Activated CD4-positive, alpha-beta T cell treated with anti-CD3 and anti-CD28 coated beads, Interleukin-2, amount 10 ng/mL, durations not matched to agents 7 days and 5 days (primary cell): ENCODE data around the gene EHMT2. TPM values are rescaled to one million over a fixed set of nuclear protein-coding genes. Genes with fewer than 3 reads are reported as not detected.
"Not testable (repeated sequence)": the region's sequence is repeated elsewhere in the genome, so short reads cannot be mapped to it uniquely, and the experiment has no call there.

Source experiments
- CTCF ChIA-PET: fragments of 350-600 bp; sonication (Branson Sonifier 250); formaldehyde crosslinking; loops from one replicate; lab custom pipeline; 2021; ENCODE audit warnings: antibody characterized with exemption; lab: Charles Lee
- POLR2A ChIA-PET: fragments of 350-600 bp; sonication (Branson Sonifier 250); formaldehyde crosslinking; loops from one replicate; lab custom pipeline; 2021; ENCODE audit warnings: antibody characterized with exemption; lab: Charles Lee
- DNase-seq: peaks from one replicate; pipeline ENCODE4 v3.0.0-alpha.2; 2020
- H3K27ac Mint-ChIP-seq: one replicate; pipeline ENCODE4 v1.8.0; 2021; ENCODE audit warnings: mild to moderate bottlenecking, moderate library complexity, mixed read lengths
- H3K27me3 Mint-ChIP-seq: one replicate; pipeline ENCODE4 v1.8.0; 2021; ENCODE audit warnings: mixed read lengths
- H3K36me3 Mint-ChIP-seq: one replicate; pipeline ENCODE4 v1.8.0; 2021; ENCODE audit warnings: low read depth, mixed read lengths
- H3K4me1 Mint-ChIP-seq: one replicate; pipeline ENCODE4 v1.8.0; 2021; ENCODE audit warnings: mixed read lengths
- H3K4me3 Mint-ChIP-seq: one replicate; pipeline ENCODE4 v1.8.0; 2021; ENCODE audit warnings: mild to moderate bottlenecking, moderate library complexity, mixed read lengths
- H3K9me3 Mint-ChIP-seq: one replicate; pipeline ENCODE4 v1.8.0; 2021; ENCODE audit warnings: mixed read lengths
- total RNA-seq, 2 experiments: library from RNA; stranded (reverse); gene quantifications; one replicate each; pipeline ENCODE4 v1.2.3, GENCODE V29; 2021

Gene EHMT2
- total RNA-seq, 2 experiments from 2014 or later, result 70.4 to 71.6 TPM

DNA sequence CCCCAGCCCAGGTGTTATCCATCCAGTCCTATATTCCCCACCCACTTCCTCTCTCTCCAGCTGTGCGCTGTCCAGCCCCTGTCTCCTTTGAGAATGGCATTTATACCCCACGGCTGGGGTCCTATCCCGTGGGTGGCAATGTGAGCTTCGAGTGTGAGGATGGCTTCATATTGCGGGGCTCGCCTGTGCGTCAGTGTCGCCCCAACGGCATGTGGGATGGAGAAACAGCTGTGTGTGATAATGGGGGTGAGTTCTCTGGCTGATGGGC is 31.1 kb upstream of the EHMT2 start:
- Mint-ChIP-seq H3K27me3 (no peaks in the 10 kb centered on the region), H3K27ac (no peak overlapping the region), H3K4me1 (no peaks in the 10 kb centered on the region), H3K36me3 (no peaks in the 10 kb centered on the region), H3K9me3 (no peaks in the 10 kb centered on the region), H3K4me3 (no peak overlapping the region)
- POLR2A ChIA-PET, result no interaction called here
- CTCF ChIA-PET, result no interaction called here
- no peak for DNase-seq

DNA sequence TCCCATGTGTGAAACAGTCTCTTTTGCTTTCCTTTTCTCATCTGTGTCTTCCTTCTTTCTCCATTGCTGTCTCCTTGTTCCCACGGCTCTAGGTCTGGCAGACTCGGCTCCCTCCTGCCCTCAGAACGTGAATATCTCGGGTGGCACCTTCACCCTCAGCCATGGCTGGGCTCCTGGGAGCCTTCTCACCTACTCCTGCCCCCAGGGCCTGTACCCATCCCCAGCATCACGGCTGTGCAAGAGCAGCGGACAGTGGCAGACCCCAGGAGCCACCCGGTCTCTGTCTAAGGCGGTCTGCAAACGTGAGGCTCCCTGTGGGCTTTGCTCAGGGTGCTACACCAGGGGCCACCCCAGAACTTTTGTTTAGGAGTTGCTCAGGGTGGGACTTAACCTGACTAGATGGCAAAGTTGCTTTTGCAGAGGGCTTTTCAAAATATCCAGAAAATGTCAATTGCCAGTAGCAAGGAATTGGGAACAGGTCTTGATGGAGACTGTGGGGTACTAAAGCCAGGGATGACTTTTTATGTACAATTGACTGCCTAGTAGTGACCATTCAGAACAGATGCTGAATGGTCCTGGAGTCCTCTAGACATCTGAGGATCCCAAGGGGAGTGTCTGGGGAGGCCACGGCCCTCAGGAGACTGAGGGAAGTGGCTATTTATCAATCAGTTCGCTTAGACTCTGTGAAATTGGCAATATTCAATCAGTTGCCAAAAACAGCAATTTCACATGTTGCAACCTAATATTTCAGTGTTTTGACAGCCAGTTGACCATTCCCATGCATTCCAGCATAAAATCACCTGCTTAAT is 30.6 kb upstream of the EHMT2 start:
- no peaks in the 10 kb centered on the region for H3K27me3 Mint-ChIP-seq
- CTCF ChIA-PET, result no interaction called here
- POLR2A ChIA-PET, result no interaction called here
- H3K4me3 Mint-ChIP-seq, result no peak overlapping the region
- no peaks in the 10 kb centered on the region for H3K4me1 Mint-ChIP-seq
- no peak overlapping the region for H3K27ac Mint-ChIP-seq
- H3K9me3 Mint-ChIP-seq, result no peaks in the 10 kb centered on the region
- DNase-seq, result no peak
- no peaks in the 10 kb centered on the region for H3K36me3 Mint-ChIP-seq

DNA sequence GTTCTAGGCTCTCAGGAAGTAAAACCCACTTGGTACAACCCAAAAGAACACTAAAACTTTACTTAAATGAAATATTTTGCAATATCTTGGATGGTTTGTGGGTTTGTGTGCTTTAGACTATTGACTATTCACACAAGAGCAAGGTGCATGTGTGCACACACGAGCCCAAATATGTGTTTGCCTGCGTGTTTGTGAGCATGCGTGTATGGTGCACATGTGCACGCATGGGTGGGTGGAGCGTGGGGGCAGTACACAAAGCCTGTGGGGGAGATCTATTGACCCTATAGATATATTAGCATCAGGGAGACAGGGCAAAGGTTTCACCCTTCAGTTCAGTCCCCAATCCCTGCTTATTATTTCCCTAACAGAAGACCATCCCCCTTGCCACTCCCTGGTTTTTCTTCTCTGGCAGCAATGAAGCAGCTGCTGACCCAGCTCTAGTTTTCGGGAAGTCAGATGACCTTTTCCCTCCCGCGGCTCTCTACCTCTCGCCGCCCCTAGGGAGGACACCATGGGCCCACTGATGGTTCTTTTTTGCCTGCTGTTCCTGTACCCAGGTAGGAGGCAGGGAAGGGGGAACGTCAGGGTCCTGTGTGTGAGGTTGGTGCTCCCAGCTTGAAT is 29.9 kb upstream of the EHMT2 start, which contains the start of gene C2:
Gene C2 (plus strand): TSS at position 476 of the 621 bp plus-strand sequence. CDS start 36 bp downstream, at position 512.
- Mint-ChIP-seq H3K27me3 (no peaks in the 10 kb centered on the region), H3K4me1 (no peaks in the 10 kb centered on the region), H3K4me3 (no peak within 1 kb of the TSS), H3K9me3 (no peaks in the 10 kb centered on the region), H3K27ac (no peak within 1 kb of the TSS), H3K36me3 (no peaks in the 10 kb centered on the region)
- DNase-seq, result no peak
- CTCF ChIA-PET, result no interaction called here
- POLR2A ChIA-PET, result no interaction called here

DNA sequence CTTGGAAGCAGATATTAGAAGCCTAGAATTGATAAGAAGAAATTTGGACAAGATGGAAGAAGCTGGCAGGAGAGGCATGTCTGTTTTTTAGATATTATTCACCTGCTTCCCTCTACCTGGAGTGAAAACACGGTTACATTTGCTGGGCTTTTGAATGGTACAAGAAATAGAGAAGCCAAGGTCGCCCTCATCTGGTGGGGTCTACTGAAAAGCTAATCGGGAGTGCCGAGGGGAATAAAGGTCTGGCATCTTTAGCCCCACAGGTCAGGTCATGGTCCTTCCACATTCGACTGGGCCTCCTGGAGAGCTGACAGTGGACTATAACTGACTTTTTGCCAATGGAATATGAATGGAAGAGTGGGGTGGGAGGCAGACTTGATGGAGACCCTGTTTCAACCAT is 25.4 kb upstream of the EHMT2 start:
- no peaks in the 10 kb centered on the region for H3K27me3 Mint-ChIP-seq
- H3K9me3 Mint-ChIP-seq, result no peaks in the 10 kb centered on the region
- no peaks in the 10 kb centered on the region for H3K4me1 Mint-ChIP-seq
- no peak overlapping the region for H3K27ac Mint-ChIP-seq
- ChIA-PET CTCF (interaction anchor here (0.6 to 1.9 kb wide), 5 partner anchors 28 to 418 kb away, joined by 3 to 4 read pairs (median 4); partner anchors contain the start of genes NELFE and SKIC2), POLR2A (no interaction called here)
- no peaks in the 10 kb centered on the region for H3K36me3 Mint-ChIP-seq
- H3K4me3 Mint-ChIP-seq, result no peak overlapping the region
- DNase-seq, result peak; percentile 20

DNA sequence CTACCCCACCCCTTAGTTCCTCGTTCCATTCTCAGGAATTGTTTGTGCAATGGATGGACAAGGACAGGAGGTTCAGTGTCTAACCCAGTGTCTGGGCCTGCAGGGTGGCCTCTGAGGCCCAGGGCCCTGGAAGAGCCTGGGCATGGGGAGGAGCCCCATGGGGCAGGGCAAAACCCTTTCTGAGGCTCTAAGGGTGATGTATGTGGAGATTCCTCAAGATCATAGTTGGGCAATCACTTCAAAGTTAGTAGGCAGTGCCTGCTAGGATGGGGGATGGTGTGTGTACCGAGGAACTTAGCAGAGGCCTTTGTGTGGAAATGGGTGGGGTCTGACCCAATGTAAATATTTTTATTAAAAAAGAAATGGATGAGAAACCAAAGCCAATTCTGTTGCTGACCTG is 23.3 kb upstream of the EHMT2 start:
- Mint-ChIP-seq H3K36me3 (no peaks in the 10 kb centered on the region), H3K9me3 (no peaks in the 10 kb centered on the region), H3K4me3 (no peak overlapping the region), H3K27ac (no peak overlapping the region), H3K4me1 (no peaks in the 10 kb centered on the region), H3K27me3 (peaks cover 2% of the 10 kb centered on the region)
- POLR2A ChIA-PET, result no interaction called here
- CTCF ChIA-PET, result no interaction called here
- DNase-seq, result no peak

DNA sequence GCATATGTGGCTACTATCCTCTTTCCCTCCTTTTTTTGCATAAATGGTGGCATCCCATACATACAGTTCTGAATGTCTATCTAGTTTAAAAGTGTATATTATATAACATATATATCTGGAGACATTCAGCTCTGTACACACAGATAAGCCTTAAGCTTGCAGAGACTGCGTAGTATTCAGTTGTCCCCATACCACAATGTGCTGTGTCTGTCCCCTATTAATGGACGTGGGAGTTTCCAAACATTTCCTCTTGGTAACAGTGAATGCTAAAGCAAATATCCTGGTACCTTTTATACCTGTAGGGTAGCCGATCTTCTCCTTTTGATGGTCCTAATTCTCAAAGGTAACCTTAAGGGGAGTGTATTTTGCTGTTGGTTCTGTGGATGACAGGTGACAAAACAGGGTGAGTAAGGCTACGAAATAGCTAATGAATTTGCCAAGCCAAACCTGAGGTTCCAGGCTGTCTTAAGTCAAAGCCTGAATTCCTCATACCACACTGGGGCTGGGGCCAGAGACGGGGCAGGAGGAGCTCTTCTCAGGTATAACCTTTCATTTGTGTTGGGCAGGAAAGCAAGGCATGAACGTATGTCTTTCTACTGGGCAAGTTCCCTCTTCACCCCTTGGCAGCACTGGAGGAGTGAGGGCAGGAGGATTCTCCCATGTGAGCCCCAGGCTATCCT is 22.3 kb upstream of the EHMT2 start:
- ChIA-PET POLR2A (no interaction called here), CTCF (interaction anchor here (0.6 to 0.9 kb wide), 4 partner anchors 21 to 1187 kb away, joined by 3 to 4 read pairs (median 4); no protein-coding TSS in a partner anchor)
- Mint-ChIP-seq H3K9me3 (no peaks in the 10 kb centered on the region), H3K4me3 (no peak overlapping the region), H3K27ac (no peak overlapping the region), H3K27me3 (peaks cover 2% of the 10 kb centered on the region), H3K4me1 (no peaks in the 10 kb centered on the region), H3K36me3 (no peaks in the 10 kb centered on the region)
- no peak for DNase-seq

DNA sequence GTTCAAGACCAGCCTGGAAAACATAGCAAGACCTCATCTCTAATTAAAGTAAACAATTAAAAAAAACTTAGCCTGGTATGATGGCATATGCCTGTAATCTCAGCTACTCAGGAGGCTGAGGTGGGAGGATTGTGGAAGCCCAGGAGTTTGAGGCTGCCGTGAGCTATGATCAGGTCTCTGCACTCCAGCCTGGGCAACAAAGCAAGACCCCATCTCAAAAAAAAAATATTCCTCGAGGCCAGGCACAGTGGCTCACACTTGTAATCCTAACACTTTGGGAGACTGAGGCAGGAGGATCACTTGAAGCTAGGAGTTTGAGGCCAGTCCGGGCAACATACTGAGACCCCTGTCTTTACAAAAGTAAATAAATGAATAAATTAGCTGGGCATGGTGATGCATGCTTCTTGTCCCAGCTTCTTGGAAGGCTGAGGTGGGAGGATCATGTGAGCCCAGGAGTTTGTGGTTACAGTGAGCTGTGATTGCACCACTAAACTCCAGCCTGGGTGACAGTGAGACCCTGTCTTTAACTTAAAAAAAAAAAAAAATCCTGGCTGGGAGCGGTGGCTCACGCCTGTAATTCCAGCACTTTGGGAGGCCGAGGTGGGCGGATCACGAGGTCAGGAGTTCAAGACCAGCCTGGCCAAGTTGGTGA is 20.7 kb upstream of the EHMT2 start:
- Mint-ChIP-seq H3K27ac (no peak overlapping the region), H3K4me1 (no peaks in the 10 kb centered on the region), H3K9me3 (no peaks in the 10 kb centered on the region), H3K36me3 (no peaks in the 10 kb centered on the region), H3K4me3 (no peak overlapping the region), H3K27me3 (peaks cover 2% of the 10 kb centered on the region)
- no peak for DNase-seq
- CTCF ChIA-PET, result interaction anchor here (1.0 to 1.2 kb wide), 2 partner anchors 11 to 14 kb away, joined by 3 to 4 read pairs; no protein-coding TSS in a partner anchor
- POLR2A ChIA-PET, result interaction anchor here (0.6 kb wide), 2 partner anchors 23 to 103 kb away, joined by 5 to 7 read pairs; no protein-coding TSS in a partner anchor

DNA sequence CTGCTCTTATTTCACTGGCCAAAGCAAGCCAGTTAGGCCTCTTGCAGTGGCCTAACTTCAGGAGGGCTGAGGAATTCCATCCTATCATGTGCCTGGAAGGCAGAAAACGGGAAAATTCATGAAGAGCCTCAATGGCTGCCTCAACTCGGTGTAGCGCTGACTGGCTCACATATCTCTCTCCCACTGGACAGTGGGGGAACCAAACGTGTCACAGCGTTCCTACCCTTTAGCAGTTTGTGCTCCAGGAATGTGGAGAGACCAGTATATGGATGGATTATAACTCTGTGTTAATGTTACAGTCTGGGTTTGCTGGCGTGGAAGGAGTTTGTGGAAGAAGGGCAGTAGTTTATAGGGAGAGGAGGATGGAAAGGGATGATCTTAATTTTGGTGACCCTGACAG is 18.3 kb upstream of the EHMT2 start:
- ChIA-PET POLR2A (no interaction called here), CTCF (interaction anchor here (1.6 kb wide), 1 partner anchor 49 kb away, joined by 3 read pairs; no protein-coding TSS in a partner anchor)
- Mint-ChIP-seq H3K4me3 (no peak overlapping the region), H3K4me1 (peaks cover 3% of the 10 kb centered on the region), H3K9me3 (no peaks in the 10 kb centered on the region), H3K27me3 (peaks cover 2% of the 10 kb centered on the region), H3K27ac (no peak overlapping the region), H3K36me3 (no peaks in the 10 kb centered on the region)
- no peak for DNase-seq

DNA sequence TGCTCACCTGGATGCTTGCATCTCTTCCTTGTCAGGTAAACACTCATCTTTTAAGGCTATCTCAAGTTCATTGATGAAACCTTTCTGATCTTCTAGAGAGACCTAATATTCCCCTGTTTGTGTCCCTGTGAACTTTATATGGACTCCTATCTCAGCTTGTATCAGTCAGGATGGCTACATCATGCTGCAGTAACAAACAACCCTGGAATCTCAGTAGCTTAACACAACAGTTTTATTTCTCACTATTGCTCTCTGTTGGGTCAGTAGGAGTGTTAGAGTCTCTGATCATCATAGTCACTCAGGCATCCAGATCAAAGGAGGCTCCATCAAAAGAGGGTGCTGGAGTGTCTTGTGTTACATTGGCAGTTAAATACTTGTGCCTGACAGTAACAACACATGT is 17.9 kb upstream of the EHMT2 start:
- H3K27ac Mint-ChIP-seq, result no peak overlapping the region

DNA sequence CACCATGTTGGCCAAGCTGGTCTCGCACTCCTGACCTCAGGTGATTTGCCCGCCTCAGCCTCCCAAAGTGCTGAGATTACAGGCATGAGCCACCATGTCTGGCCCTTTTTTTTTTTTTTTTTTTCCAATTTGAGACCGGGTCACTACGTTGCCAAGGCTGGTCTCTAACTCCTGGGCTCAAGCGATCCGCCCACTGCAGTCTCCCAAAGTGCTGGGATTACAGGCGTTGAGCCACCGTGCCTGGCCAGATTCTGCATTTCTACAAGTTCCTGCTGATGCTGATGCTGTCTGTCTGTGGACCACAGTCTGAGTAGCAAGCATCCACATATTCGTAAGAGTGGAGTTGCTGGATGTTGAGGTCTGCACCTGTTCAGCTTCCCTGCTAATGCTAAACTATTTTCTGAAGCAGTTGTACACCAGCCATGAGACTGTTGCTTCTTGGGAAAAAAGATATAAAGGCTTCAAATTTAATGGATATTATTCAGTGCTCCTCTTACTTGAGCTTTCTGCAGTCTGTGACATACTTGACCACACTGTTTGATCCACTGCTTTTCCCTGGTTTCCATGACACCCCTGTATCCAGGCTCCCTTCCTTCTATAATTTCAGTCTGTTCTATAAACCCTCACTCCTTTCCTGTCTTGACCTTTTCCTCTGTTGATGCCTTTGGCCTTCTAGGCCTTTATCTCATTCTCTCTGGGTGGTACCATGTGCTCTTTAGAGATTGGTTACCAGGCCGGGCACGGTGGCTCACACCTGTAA is 14.5 kb upstream of the EHMT2 start:
- no peaks in the 10 kb centered on the region for H3K27me3 Mint-ChIP-seq
- ChIA-PET CTCF (interaction anchor here (0.6 kb wide), 1 partner anchor 9 kb away, joined by 3 read pairs; no protein-coding TSS in a partner anchor), POLR2A (no interaction called here)
- no peaks in the 10 kb centered on the region for H3K36me3 Mint-ChIP-seq
- no peak overlapping the region for H3K4me3 Mint-ChIP-seq
- H3K4me1 Mint-ChIP-seq, result peaks cover 9% of the 10 kb centered on the region
- H3K27ac Mint-ChIP-seq, result no peak overlapping the region
- H3K9me3 Mint-ChIP-seq, result no peaks in the 10 kb centered on the region
- no peak for DNase-seq

More for the DNA sequence above, 17.9 kb upstream of the EHMT2 start:
- no peak for DNase-seq
- POLR2A ChIA-PET, result no interaction called here
- peaks cover 2% of the 10 kb centered on the region for H3K27me3 Mint-ChIP-seq
- peaks cover 4% of the 10 kb centered on the region for H3K4me1 Mint-ChIP-seq
- no peak overlapping the region for H3K4me3 Mint-ChIP-seq
- CTCF ChIA-PET, result interaction anchor here (1.6 kb wide), 1 partner anchor 49 kb away, joined by 3 read pairs; no protein-coding TSS in a partner anchor
- H3K36me3 Mint-ChIP-seq, result no peaks in the 10 kb centered on the region
- no peaks in the 10 kb centered on the region for H3K9me3 Mint-ChIP-seq

DNA sequence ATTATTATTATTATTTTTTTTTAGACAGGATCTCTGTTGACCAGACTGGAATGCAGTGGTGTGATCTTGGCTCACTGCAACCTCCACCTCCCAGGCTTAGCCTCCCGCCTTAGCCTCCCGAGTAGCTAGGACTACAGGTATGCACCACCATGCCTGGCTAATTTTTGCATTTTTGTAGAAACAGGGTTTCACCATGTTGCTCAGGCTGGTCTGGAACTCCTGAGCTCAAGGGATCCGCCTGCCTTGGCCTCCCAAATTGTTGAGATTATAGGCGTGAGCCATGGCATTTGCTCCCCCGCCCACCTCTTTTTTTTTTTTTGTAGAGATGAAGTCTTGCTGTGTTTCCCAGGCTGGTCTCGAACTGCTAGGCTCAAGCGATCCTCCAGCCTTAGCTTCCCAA is 11.8 kb upstream of the EHMT2 start:
- H3K4me1 Mint-ChIP-seq, result peaks cover 13% of the 10 kb centered on the region
- H3K9me3 Mint-ChIP-seq, POLR2A ChIA-PET, H3K27ac Mint-ChIP-seq, H3K36me3 Mint-ChIP-seq, H3K27me3 Mint-ChIP-seq, H3K4me3 Mint-ChIP-seq, DNase-seq: not testable (repeated sequence)
- CTCF ChIA-PET, result interaction anchor here (0.6 to 0.7 kb wide), 3 partner anchors 42 to 313 kb away, joined by 3 to 4 read pairs (median 3); no protein-coding TSS in a partner anchor

DNA sequence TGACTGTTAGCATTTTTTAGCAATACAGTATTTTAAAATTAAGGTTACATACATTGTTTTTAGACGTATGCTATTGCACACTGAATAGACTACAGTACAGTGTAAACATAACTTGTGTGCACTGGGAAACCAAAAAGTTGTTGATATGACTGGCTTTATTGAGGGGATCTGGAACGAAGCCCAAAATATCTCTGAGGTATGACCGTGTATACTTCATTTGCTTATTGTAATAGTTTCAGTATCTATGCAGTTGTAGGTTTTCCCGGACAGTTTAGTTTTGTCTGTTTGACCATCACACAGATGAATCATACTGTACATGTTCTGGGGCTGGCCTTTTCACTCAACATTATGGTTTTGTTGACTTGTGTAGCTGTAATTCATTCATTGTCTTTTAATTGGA is 11.3 kb upstream of the EHMT2 start:
- ChIA-PET POLR2A (interaction anchor here (0.7 kb wide), 1 partner anchor 340 kb away, joined by 3 read pairs; no protein-coding TSS in a partner anchor), CTCF (interaction anchor here (0.6 kb wide), 3 partner anchors 42 to 244 kb away, joined by 3 to 4 read pairs (median 3); partner anchors contain the start of genes NELFE and SKIC2)
- no peak for DNase-seq
- Mint-ChIP-seq H3K9me3 (no peaks in the 10 kb centered on the region), H3K4me1 (peaks cover 13% of the 10 kb centered on the region), H3K36me3 (no peaks in the 10 kb centered on the region), H3K27me3 (peaks cover 10% of the 10 kb centered on the region), H3K4me3 (no peak overlapping the region), H3K27ac (no peak overlapping the region)
